ENCODE results near the gene FREM1.

Gene FREM1

GRCh38 chr9:14868418-14868771, 41.8 kb downstream of the FREM1 start:
- no peak overlapping the region for H3K27ac ChIP-seq (replicated peaks; ENCODE audit: low read length)
- H4K91ac ChIP-seq (ENCODE audit: low read depth, low read length, poor library complexity), result no peak overlapping the region
- no CpG with 5 or more reads among the region's 4 CpGs for WGBS, 2 donors (ENCODE audit: extremely low coverage in 2 of 2, insufficient read length in 2 of 2, insufficient replicate concordance in 1 of 2)

GRCh38 chr9:14866200-14866749, 44.0 kb downstream of the FREM1 start:
- H2BK120ac ChIP-seq (ENCODE audit: low read depth, low read length), result no peak overlapping the region
- no peak overlapping the region for H4K8ac ChIP-seq (ENCODE audit: low read depth, low read length)
- H2BK5ac ChIP-seq (ENCODE audit: low read length), result no peak overlapping the region
- no peak for DNase-seq (ENCODE audit: low spot score)
- peaks cover 0 to 42% of the 10 kb centered on the region in 2 donors for H3K36me3 ChIP-seq (replicated peaks in 1 of 2; ENCODE audit: control insufficient read depth in 2 of 2, insufficient read depth in 2 of 2, low read length in 2 of 2)
- no peak overlapping the region for H3K4ac ChIP-seq (ENCODE audit: low read length)
- H3K9ac ChIP-seq (ENCODE audit: low read depth, low read length, poor library complexity), result no peak overlapping the region
- H3K27ac ChIP-seq (replicated peaks; ENCODE audit: low read length), result no peak overlapping the region
- no peak overlapping the region for H3K23ac ChIP-seq (ENCODE audit: low read depth, low read length, poor library complexity)
- H3K27me3 ChIP-seq (ENCODE audit: control insufficient read depth in 3 of 3, insufficient read depth in 3 of 3, low read depth in 1 of 3, low read length in 3 of 3), result no peaks in the 10 kb centered on the region
- H3K4me3 ChIP-seq (ENCODE audit: low read length in 2 of 2), result no peak overlapping the region
- H2AK5ac ChIP-seq (ENCODE audit: low read depth, low read length), result no peak overlapping the region
- no CpG with 5 or more reads among the region's 2 CpGs for WGBS, 2 donors (ENCODE audit: extremely low coverage in 2 of 2, insufficient read length in 2 of 2, insufficient replicate concordance in 1 of 2)
- H2AFZ ChIP-seq (ENCODE audit: low read length), result no peak overlapping the region
- H3K9me3 ChIP-seq (replicated peaks in 1 of 2; ENCODE audit: control insufficient read depth in 2 of 2, insufficient read depth in 1 of 2, low read depth in 1 of 2, low read length in 2 of 2), result no peaks in the 10 kb centered on the region
- no peak overlapping the region for H2BK12ac ChIP-seq (ENCODE audit: low read length)
- H2BK15ac ChIP-seq (ENCODE audit: low read length), result no peak overlapping the region
- H3K18ac ChIP-seq (ENCODE audit: low read length), result no peak overlapping the region
- no peak overlapping the region for H3K14ac ChIP-seq (ENCODE audit: low read length)
- H3K4me1 ChIP-seq (ENCODE audit: control insufficient read depth in 2 of 2, insufficient read depth in 1 of 2, low read depth in 1 of 2, low read length in 2 of 2), result peaks cover 7 to 26% of the 10 kb centered on the region in 2 donors
- no peak overlapping the region for H4K91ac ChIP-seq (ENCODE audit: low read depth, low read length, poor library complexity)
- H3K79me1 ChIP-seq (ENCODE audit: low read depth, low read length), result no peaks in the 10 kb centered on the region
- H3K4me2 ChIP-seq (ENCODE audit: insufficient read depth, low read length, poor library complexity, severe bottlenecking), result no peak overlapping the region

More at GRCh38 chr9:14868418-14868771, 41.8 kb downstream of the FREM1 start:
- no peaks in the 10 kb centered on the region for H3K79me1 ChIP-seq (ENCODE audit: low read depth, low read length)
- no peak for DNase-seq (ENCODE audit: low spot score)
- no peak overlapping the region for H3K18ac ChIP-seq (ENCODE audit: low read length)
- no peaks in the 10 kb centered on the region for H3K27me3 ChIP-seq (ENCODE audit: control insufficient read depth in 3 of 3, insufficient read depth in 3 of 3, low read depth in 1 of 3, low read length in 3 of 3)
- no peak overlapping the region for H3K4me2 ChIP-seq (ENCODE audit: insufficient read depth, low read length, poor library complexity, severe bottlenecking)
- H2BK15ac ChIP-seq (ENCODE audit: low read length), result no peak overlapping the region
- H3K4me1 ChIP-seq (ENCODE audit: control insufficient read depth in 2 of 2, insufficient read depth in 1 of 2, low read depth in 1 of 2, low read length in 2 of 2), result peaks cover 7 to 26% of the 10 kb centered on the region in 2 donors
- H3K36me3 ChIP-seq (replicated peaks in 1 of 2; ENCODE audit: control insufficient read depth in 2 of 2, insufficient read depth in 2 of 2, low read length in 2 of 2), result peaks cover 0 to 26% of the 10 kb centered on the region in 2 donors
- H3K9me3 ChIP-seq (replicated peaks in 1 of 2; ENCODE audit: control insufficient read depth in 2 of 2, insufficient read depth in 1 of 2, low read depth in 1 of 2, low read length in 2 of 2), result no peaks in the 10 kb centered on the region
- H2AFZ ChIP-seq (ENCODE audit: low read length), result peak overlapping the region; percentile 64
- peak overlapping the region in 1 of 2 donors; percentile 44 for H3K4me3 ChIP-seq (ENCODE audit: low read length in 2 of 2)
- H3K14ac ChIP-seq (ENCODE audit: low read length), result no peak overlapping the region
- H2BK120ac ChIP-seq (ENCODE audit: low read depth, low read length), result no peak overlapping the region
- H3K4ac ChIP-seq (ENCODE audit: low read length), result no peak overlapping the region
- H4K8ac ChIP-seq (ENCODE audit: low read depth, low read length), result no peak overlapping the region
- H3K9ac ChIP-seq (ENCODE audit: low read depth, low read length, poor library complexity), result no peak overlapping the region
- no peak overlapping the region for H3K23ac ChIP-seq (ENCODE audit: low read depth, low read length, poor library complexity)
- no peak overlapping the region for H2BK5ac ChIP-seq (ENCODE audit: low read length)
- no peak overlapping the region for H2BK12ac ChIP-seq (ENCODE audit: low read length)
- no peak overlapping the region for H2AK5ac ChIP-seq (ENCODE audit: low read depth, low read length)

GRCh38 chr9:14864309-14864708, 45.9 kb downstream of the FREM1 start:
- Histone ChIP-seq H3K9ac (ENCODE audit: low read depth, low read length, poor library complexity) (no peak overlapping the region), H2BK5ac (ENCODE audit: low read length) (no peak overlapping the region), H3K27me3 (ENCODE audit: control insufficient read depth in 3 of 3, insufficient read depth in 3 of 3, low read depth in 1 of 3, low read length in 3 of 3) (no peaks in the 10 kb centered on the region), H4K8ac (ENCODE audit: low read depth, low read length) (no peak overlapping the region), H3K4me3 (ENCODE audit: low read length in 2 of 2) (no peak overlapping the region), H3K36me3 (replicated peaks in 1 of 2; ENCODE audit: control insufficient read depth in 2 of 2, insufficient read depth in 2 of 2, low read length in 2 of 2) (peaks cover 0 to 53% of the 10 kb centered on the region in 2 donors), H2BK120ac (ENCODE audit: low read depth, low read length) (no peak overlapping the region), H2AK5ac (ENCODE audit: low read depth, low read length) (no peak overlapping the region), H3K23ac (ENCODE audit: low read depth, low read length, poor library complexity) (no peak overlapping the region), H3K14ac (ENCODE audit: low read length) (no peak overlapping the region), H3K4me2 (ENCODE audit: insufficient read depth, low read length, poor library complexity, severe bottlenecking) (no peak overlapping the region), H3K18ac (ENCODE audit: low read length) (no peak overlapping the region), H3K9me3 (replicated peaks in 1 of 2; ENCODE audit: control insufficient read depth in 2 of 2, insufficient read depth in 1 of 2, low read depth in 1 of 2, low read length in 2 of 2) (no peaks in the 10 kb centered on the region), H3K27ac (replicated peaks; ENCODE audit: low read length) (no peak overlapping the region), H3K79me1 (ENCODE audit: low read depth, low read length) (no peaks in the 10 kb centered on the region), H2BK12ac (ENCODE audit: low read length) (no peak overlapping the region), H3K4ac (ENCODE audit: low read length) (no peak overlapping the region), H2BK15ac (ENCODE audit: low read length) (no peak overlapping the region), H2AFZ (ENCODE audit: low read length) (no peak overlapping the region), H4K91ac (ENCODE audit: low read depth, low read length, poor library complexity) (no peak overlapping the region), H3K4me1 (ENCODE audit: control insufficient read depth in 2 of 2, insufficient read depth in 1 of 2, low read depth in 1 of 2, low read length in 2 of 2) (peaks cover 4 to 16% of the 10 kb centered on the region in 2 donors)
- no CpG with 5 or more reads among the region's 1 CpG for WGBS, 2 donors (ENCODE audit: extremely low coverage in 2 of 2, insufficient read length in 2 of 2, insufficient replicate concordance in 1 of 2)
- no peak for DNase-seq (ENCODE audit: low spot score)

DNA sequence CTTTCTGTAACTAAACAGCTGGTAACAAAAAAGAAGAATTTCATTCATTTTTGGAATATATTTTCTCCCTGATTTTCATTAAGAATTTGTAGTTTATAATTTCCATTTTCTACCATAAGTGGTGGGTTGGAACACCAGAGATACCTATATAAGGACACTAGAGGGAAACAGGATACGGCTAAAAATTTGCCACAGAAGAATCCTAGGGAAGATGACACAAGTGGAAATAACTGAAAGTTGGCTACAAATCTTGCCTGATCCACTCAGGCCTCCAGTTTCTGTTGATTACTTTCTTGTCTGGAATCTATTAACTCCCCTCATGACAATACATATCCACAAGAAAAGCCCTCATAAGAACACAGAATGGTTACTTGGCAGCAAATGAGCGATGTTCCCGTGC, 46.8 kb downstream of the FREM1 start:
- DNase-seq (ENCODE audit: low spot score), result no peak
- Histone ChIP-seq H3K36me3 (replicated peaks in 1 of 2; ENCODE audit: control insufficient read depth in 2 of 2, insufficient read depth in 2 of 2, low read length in 2 of 2) (peaks cover 0 to 62% of the 10 kb centered on the region in 2 donors), H3K27me3 (ENCODE audit: control insufficient read depth in 3 of 3, insufficient read depth in 3 of 3, low read depth in 1 of 3, low read length in 3 of 3) (no peaks in the 10 kb centered on the region), H2AK5ac (ENCODE audit: low read depth, low read length) (no peak overlapping the region), H3K23ac (ENCODE audit: low read depth, low read length, poor library complexity) (no peak overlapping the region), H3K4me3 (ENCODE audit: low read length in 2 of 2) (no peak overlapping the region), H4K8ac (ENCODE audit: low read depth, low read length) (no peak overlapping the region), H3K79me1 (ENCODE audit: low read depth, low read length) (no peaks in the 10 kb centered on the region), H3K14ac (ENCODE audit: low read length) (no peak overlapping the region), H2AFZ (ENCODE audit: low read length) (no peak overlapping the region), H2BK15ac (ENCODE audit: low read length) (no peak overlapping the region), H3K9ac (ENCODE audit: low read depth, low read length, poor library complexity) (no peak overlapping the region), H3K9me3 (replicated peaks in 1 of 2; ENCODE audit: control insufficient read depth in 2 of 2, insufficient read depth in 1 of 2, low read depth in 1 of 2, low read length in 2 of 2) (no peaks in the 10 kb centered on the region), H2BK5ac (ENCODE audit: low read length) (no peak overlapping the region), H3K4ac (ENCODE audit: low read length) (no peak overlapping the region), H3K27ac (replicated peaks; ENCODE audit: low read length) (no peak overlapping the region), H2BK120ac (ENCODE audit: low read depth, low read length) (no peak overlapping the region), H4K91ac (ENCODE audit: low read depth, low read length, poor library complexity) (no peak overlapping the region), H3K18ac (ENCODE audit: low read length) (no peak overlapping the region), H3K4me2 (ENCODE audit: insufficient read depth, low read length, poor library complexity, severe bottlenecking) (no peak overlapping the region), H2BK12ac (ENCODE audit: low read length) (no peak overlapping the region), H3K4me1 (ENCODE audit: control insufficient read depth in 2 of 2, insufficient read depth in 1 of 2, low read depth in 1 of 2, low read length in 2 of 2) (peaks cover 4 to 10% of the 10 kb centered on the region in 2 donors)
- no CpG with 5 or more reads among the region's 3 CpGs for WGBS, 2 donors (ENCODE audit: extremely low coverage in 2 of 2, insufficient read length in 2 of 2, insufficient replicate concordance in 1 of 2)

Data from neuronal stem cell (in vitro differentiated cells).